Stimulated activated naive CD8-positive, alpha-beta T cell treated with anti-CD3 and anti-CD28 coated beads, Interleukin-15, Interleukin-2, amounts not matched to agents 100 U/mL and 50 U/mL, for 24 hours (primary cell): ENCODE measurements around the gene LPIN1.
"Not testable (repeated sequence)": the region's sequence is repeated elsewhere in the genome, so short reads cannot be mapped to it uniquely, and the experiment has no call there.

Experiments used
- ATAC-seq: fragments of 150-1000 bp; cut with Tn5 transposase; one replicate; pipeline ENCODE4 v1.10.0; 2021
- DNase-seq: peaks from one replicate; pipeline ENCODE4 v3.0.0; 2021

The LPIN1 gene

GRCh38 chr2:11743846-11744553 is 2.4 kb upstream of the LPIN1 start:
- DNase-seq (peak; percentile 80), ATAC-seq (peak; percentile 89)

- DNase-seq = no peak
These were observed 1.6 kb upstream of the LPIN1 start for GRCh38 chr2:11744631-11745394.

GRCh38 chr2:11745613-11746375 is 638 bp upstream of the LPIN1 start:
- DNase-seq = no peak

More at GRCh38 chr2:11744631-11745394, 1.6 kb upstream of the LPIN1 start:
- no peak for ATAC-seq

GRCh38 chr2:11746807-11747459 is 501 bp downstream of the LPIN1 start:
- ATAC-seq = peak; percentile 25
- DNase-seq = peak; percentile 36

More at GRCh38 chr2:11745613-11746375, 638 bp upstream of the LPIN1 start:
- ATAC-seq = no peak

- ATAC-seq (no peak), DNase-seq (peak; percentile 49)
These were observed 1.8 kb downstream of the LPIN1 start for GRCh38 chr2:11748018-11748860.

- ATAC-seq = no peak
- no peak for DNase-seq
These were observed 2.6 kb downstream of the LPIN1 start for GRCh38 chr2:11748861-11749645.

GRCh38 chr2:11749646-11750349 is 3.4 kb downstream of the LPIN1 start:
- no peak for DNase-seq
- no peak for ATAC-seq

- peak; percentile 45 for ATAC-seq
These were observed 4.0 kb downstream of the LPIN1 start for GRCh38 chr2:11750422-11750821.

GRCh38 chr2:11750917-11751316 is 4.5 kb downstream of the LPIN1 start:
- no peak for ATAC-seq

More at GRCh38 chr2:11750422-11750821, 4.0 kb downstream of the LPIN1 start:
- no peak for DNase-seq

GRCh38 chr2:11752906-11753305 is 6.5 kb downstream of the LPIN1 start:
- DNase-seq = no peak
- no peak for ATAC-seq

More at GRCh38 chr2:11750917-11751316, 4.5 kb downstream of the LPIN1 start:
- DNase-seq = peak; percentile 45

GRCh38 chr2:11753452-11753885 is 7.0 kb downstream of the LPIN1 start:
- ATAC-seq (peak; percentile 30), DNase-seq (peak; percentile 47)

- DNase-seq (peak; percentile 71), ATAC-seq (peak; percentile 82)
These were observed 7.7 kb downstream of the LPIN1 start for GRCh38 chr2:11753886-11754699.

- ATAC-seq = peak; percentile 4
- DNase-seq = no peak
These were observed 8.2 kb downstream of the LPIN1 start for GRCh38 chr2:11754700-11755015.

GRCh38 chr2:11757101-11757500 is 10.7 kb downstream of the LPIN1 start:
- DNase-seq (no peak), ATAC-seq (no peak)

GRCh38 chr2:11758187-11758586 is 11.8 kb downstream of the LPIN1 start:
- ATAC-seq (no peak), DNase-seq (no peak)

- no peak for ATAC-seq
- DNase-seq = no peak
These were observed 12.2 kb downstream of the LPIN1 start for GRCh38 chr2:11758647-11759046.

GRCh38 chr2:11759182-11759975 is 12.9 kb downstream of the LPIN1 start:
- DNase-seq, ATAC-seq: not testable (repeated sequence)

- ATAC-seq = no peak
These were observed 14.8 kb downstream of the LPIN1 start for GRCh38 chr2:11761259-11761658.

More at GRCh38 chr2:11761259-11761658, 14.8 kb downstream of the LPIN1 start:
- no peak for DNase-seq
